ENCODE measurements around the gene ECI1. TPM values are rescaled to one million over a fixed set of nuclear protein-coding genes. Genes with fewer than 3 reads are reported as not detected.

The ECI1 gene
- 72.9 TPM for total RNA-seq

DNA sequence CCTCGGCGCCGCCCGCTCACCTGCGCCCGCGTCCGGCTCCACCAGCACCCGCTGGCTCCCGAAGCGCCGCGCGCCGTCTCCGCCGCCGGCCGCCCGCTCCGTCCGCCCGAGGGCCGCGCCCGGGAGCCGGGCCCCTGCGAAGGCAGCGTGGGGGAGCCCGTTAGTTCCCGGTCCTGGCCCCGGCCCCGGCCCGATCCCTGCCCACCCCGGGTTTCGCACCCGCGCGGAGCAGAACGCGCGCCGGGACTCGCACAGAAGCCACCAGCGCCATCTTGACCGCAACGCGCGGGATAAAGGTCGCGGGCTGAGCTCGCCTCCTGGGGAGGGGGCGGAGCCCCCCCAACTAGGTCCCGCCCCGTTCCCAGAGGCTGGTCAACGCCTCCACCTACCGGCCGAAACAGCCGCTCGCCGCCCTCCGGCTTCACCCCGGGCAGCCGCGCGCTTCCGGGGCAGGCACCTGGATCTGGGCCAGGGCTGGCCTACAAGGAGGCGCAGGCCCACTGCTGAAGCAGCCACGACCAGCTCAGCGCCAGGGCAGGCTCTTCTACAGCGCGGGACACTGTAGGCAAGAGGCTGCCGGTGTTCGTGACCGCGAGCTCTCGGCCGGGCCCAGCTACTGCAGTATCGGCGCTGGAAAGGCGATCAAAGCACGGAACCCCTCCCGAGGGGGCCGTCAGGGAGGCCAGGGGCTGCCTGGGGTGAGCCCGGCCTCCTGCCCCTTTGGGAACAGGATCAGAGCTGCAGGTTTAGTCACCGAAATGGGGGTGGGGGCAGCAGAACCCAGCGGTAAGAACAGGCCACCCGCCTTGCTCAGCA is at the start of gene ECI1:
ECI1 (minus strand) TSS at position 292 of the 816 bp plus-strand sequence; CDS start at position 271, 21 bp downstream.
- Histone ChIP-seq H3K4me1 (peaks cover 17% of the 10 kb centered on the region), H3K27ac (peak within 1 kb of the TSS; percentile 75), H3K36me3 (peaks cover 3 to 33% of the 10 kb centered on the region in 2 donors), H3K9me3 (no peaks in the 10 kb centered on the region), H3K27me3 (no peaks in the 10 kb centered on the region), H3K4me3 (peak within 1 kb of the TSS; percentile 57 to 88)
- peak; percentile 83 to 86 for TF ChIP-seq POLR2AphosphoS5 (IDR thresholded peaks at IDR 0.05; ENCODE audit: insufficient read depth in 1 of 2, low read depth in 1 of 2)
- TF ChIP-seq CTCF (IDR thresholded peaks at IDR 0.05), result peak; percentile 37 to 73 (median 68)
- TF ChIP-seq POLR2A (IDR thresholded peaks at IDR 0.05), result peak in 1 of 2 donors; percentile 56
- DNase-seq (ENCODE audit: extremely low spot score in 2 of 2), result peak in 1 of 2 donors; percentile 92
- intact Hi-C loops (cut with DNase I), result loop anchor here (10.0 kb wide), 1 partner anchor 263 kb away; the partner anchor contains the start of gene ATP6V0C

DNA sequence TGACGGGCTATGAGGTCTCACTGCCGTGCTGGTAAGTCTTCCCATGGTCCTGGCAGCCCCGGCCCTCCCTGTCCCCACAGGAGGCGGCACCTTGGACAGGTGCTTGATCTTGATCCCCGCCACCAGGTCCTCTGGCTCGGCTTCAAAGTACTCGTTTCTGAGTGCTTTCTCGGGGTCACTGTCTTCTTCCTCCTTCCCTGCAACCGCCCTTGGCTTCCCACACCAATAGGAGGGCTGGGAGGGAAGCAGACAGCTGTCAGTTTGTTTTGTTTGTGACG is 48.5 kb upstream of the ECI1 start:
- DNase-seq (ENCODE audit: extremely low spot score in 2 of 2), result no peak
- Histone ChIP-seq H3K27me3 (no peaks in the 10 kb centered on the region), H3K4me1 (no peaks in the 10 kb centered on the region), H3K27ac (no peak overlapping the region), H3K9me3 (no peaks in the 10 kb centered on the region), H3K36me3 (no peaks in the 10 kb centered on the region), H3K4me3 (no peak overlapping the region)
- intact Hi-C loops (cut with DNase I), result no loop called here
- no peak for TF ChIP-seq POLR2A (IDR thresholded peaks at IDR 0.05)
- no peak for TF ChIP-seq POLR2AphosphoS5 (IDR thresholded peaks at IDR 0.05; ENCODE audit: insufficient read depth in 1 of 2, low read depth in 1 of 2)
- TF ChIP-seq CTCF (IDR thresholded peaks at IDR 0.05), result no peak

DNA sequence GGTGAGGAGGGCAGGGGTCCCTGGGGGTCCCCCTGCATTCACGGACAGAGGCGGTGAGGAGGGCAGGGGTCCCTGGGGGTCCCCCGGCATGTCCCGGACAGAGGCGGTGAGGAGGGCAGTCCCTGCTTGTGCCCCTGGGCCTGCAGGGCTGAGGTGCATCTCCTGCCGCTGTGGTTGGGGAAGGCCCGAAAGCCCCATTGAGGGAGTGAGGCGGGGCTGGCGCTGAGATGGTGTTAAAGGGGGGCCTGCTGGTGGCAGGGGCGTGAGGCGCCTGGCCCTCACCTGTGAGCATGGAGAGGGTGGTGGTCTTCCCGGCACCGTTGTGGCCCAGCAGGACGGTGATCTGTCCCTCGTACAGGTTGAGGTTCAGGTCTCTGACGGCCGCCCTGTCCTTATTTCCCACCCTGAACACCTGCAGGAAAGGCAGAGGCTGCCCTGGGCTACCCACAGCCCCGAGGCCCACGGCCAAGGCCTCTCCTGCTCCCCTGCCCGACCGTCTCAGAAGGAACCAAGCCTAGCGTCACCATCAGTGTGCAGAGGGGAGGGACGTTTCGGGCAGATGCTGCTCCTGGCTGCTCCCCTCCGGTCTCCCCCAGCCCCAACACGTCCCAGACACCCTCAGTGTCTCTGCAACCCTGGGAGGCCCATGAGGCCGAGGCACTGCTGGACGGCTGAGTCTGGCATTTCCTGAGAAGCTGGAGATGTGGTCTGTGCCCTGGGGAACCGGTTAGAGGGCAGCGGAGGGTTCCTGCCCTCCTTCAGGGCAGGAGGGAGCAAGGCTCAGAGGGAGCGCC is 47.9 kb upstream of the ECI1 start:
- Histone ChIP-seq H3K36me3 (no peaks in the 10 kb centered on the region), H3K4me3 (no peak overlapping the region), H3K27ac (no peak overlapping the region), H3K9me3 (no peaks in the 10 kb centered on the region), H3K4me1 (no peaks in the 10 kb centered on the region), H3K27me3 (no peaks in the 10 kb centered on the region)
- intact Hi-C loops (cut with DNase I), result no loop called here
- no peak for TF ChIP-seq POLR2A (IDR thresholded peaks at IDR 0.05)
- no peak for TF ChIP-seq CTCF (IDR thresholded peaks at IDR 0.05)
- TF ChIP-seq POLR2AphosphoS5 (IDR thresholded peaks at IDR 0.05; ENCODE audit: insufficient read depth in 1 of 2, low read depth in 1 of 2), result no peak
- no peak for DNase-seq (ENCODE audit: extremely low spot score in 2 of 2)

DNA sequence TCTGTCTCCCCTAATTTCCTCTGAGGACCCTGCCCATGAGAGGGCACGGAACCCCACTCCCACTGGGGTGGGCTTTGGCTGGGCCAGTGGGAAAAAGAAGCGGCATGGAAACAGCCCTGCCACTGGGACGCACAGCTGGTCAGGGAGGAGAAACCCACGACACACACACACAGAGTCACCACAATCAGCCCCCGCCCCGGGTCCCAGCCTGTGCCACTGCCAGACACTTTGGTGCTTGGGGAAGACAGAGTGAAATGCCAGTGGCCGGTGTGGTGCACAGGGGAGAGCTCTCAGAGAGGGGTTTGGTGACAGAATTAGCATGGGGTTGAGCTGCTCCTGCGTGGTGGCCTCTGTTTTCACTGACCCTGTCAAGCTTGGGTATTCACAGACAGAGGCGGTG is 47.2 kb upstream of the ECI1 start:
- no peaks in the 10 kb centered on the region for H3K36me3 ChIP-seq
- intact Hi-C loops (cut with DNase I), result no loop called here

More for the DNA sequence above, 47.2 kb upstream of the ECI1 start:
- Histone ChIP-seq H3K9me3 (no peaks in the 10 kb centered on the region), H3K27ac (no peak overlapping the region), H3K4me1 (no peaks in the 10 kb centered on the region), H3K27me3 (no peaks in the 10 kb centered on the region), H3K4me3 (no peak overlapping the region)
- no peak for DNase-seq (ENCODE audit: extremely low spot score in 2 of 2)
- TF ChIP-seq POLR2AphosphoS5 (IDR thresholded peaks at IDR 0.05; ENCODE audit: insufficient read depth in 1 of 2, low read depth in 1 of 2) (no peak), CTCF (IDR thresholded peaks at IDR 0.05) (no peak), POLR2A (IDR thresholded peaks at IDR 0.05) (no peak)

Measured in vagina (tissue), 2 donors.